HepG2 (cell line): ENCODE data around the gene AJM1. TPM values are rescaled to one million over a fixed set of nuclear protein-coding genes. Genes with fewer than 3 reads are reported as not detected.

Source experiments
- ATAC-seq: fragments of 200-7000 bp; cut with Tn5 transposase; 3 replicates; pipeline ENCODE4 v1.9.1; 2020; ENCODE audit warnings: mild to moderate bottlenecking, moderate library complexity
- BruUV-seq: library from RNA; stranded (reverse); fragments of 400-500 nt; replicated peaks from 2 replicates; lab custom pipeline; 2021; lab: Mats Ljungman, UMichigan
- CTCF ChIA-PET: fragments of 300-600 bp; formaldehyde crosslinking; extraction: SDS; loops from one replicate; lab custom pipeline; 2021; ENCODE audit warnings: low total read pairs, inconsistent platforms, low intra/inter-chr PET ratio; lab: Yijun Ruan, JAX
- POLR2A ChIA-PET: fragments of 350-600 bp; sonication (Branson Sonifier 250); formaldehyde crosslinking; loops from one replicate; lab custom pipeline; 2020; ENCODE audit warnings: antibody characterized with exemption, inconsistent platforms; lab: Yijun Ruan, JAX
- DNase-seq: peaks from one replicate; pipeline ENCODE4 v3.0.0-alpha.2; 2015; ENCODE audit warnings: low spot score
- FAIRE-seq: peaks from 3 replicates; lab custom pipeline; 2011; peaks lifted over from hg19 to GRCh38; lab: Jason Lieb, UNC
- H2AFZ ChIP-seq: one replicate; pipeline ENCODE4 v1.6.1; 2011; ENCODE audit warnings: low read length, inconsistent platforms
- H3K27ac ChIP-seq: fragments of 300-600 bp; 3 replicates; pipeline ENCODE4 v1.8.0; 2011; ENCODE audit warnings: mixed run types, mild to moderate bottlenecking, mixed read lengths, low read length, inconsistent platforms; ENCODE audit not compliant: insufficient read depth; ENCODE audit errors: extremely low read length
- H3K27me3 ChIP-seq, 2 experiments: fragments of 200-600 bp in 1 of 2; 2 replicates in 1 of 2; 3 replicates in 1 of 2; pipeline versions ENCODE4 v1.6.0 to v1.8.0; 2011; ENCODE audit warnings: low read length in 2 of 2, mild to moderate bottlenecking in 2 of 2, moderate library complexity in 2 of 2, inconsistent platforms in 1 of 2; ENCODE audit not compliant: insufficient read depth in 2 of 2, control insufficient read depth in 1 of 2
- H3K36me3 ChIP-seq, 2 experiments: fragments of 200-600 bp in 1 of 2; replicated peaks in 1 of 2; 2 replicates in 1 of 2; 3 replicates in 1 of 2; pipeline versions ENCODE4 v1.5.1 to v1.8.0; 2011; ENCODE audit warnings: low read length in 2 of 2, inconsistent platforms in 1 of 2; ENCODE audit not compliant: insufficient read depth in 2 of 2, control insufficient read depth in 1 of 2
- H3K4me1 ChIP-seq: 2 replicates; pipeline ENCODE4 v1.5.1; 2012; ENCODE audit warnings: low read length, inconsistent platforms; ENCODE audit not compliant: insufficient read depth
- H3K4me2 ChIP-seq: 2 replicates; pipeline ENCODE4 v1.6.0; 2011; ENCODE audit warnings: low read depth, low read length, inconsistent platforms
- H3K4me3 ChIP-seq, 3 experiments: fragments of 200-600 bp in 1 of 3; sonication (generic), shearing (Covaris generic) in 1 of 3; replicated peaks in 1 of 3; 2 replicates each; pipeline ENCODE4 v1.5.1; 2011 to 2016; ENCODE audit warnings: low read length in 3 of 3, inconsistent platforms in 2 of 3, low read depth in 2 of 3, mild to moderate bottlenecking in 2 of 3, control low read depth in 1 of 3, mixed read lengths in 1 of 3; ENCODE audit not compliant: insufficient read depth in 1 of 3
- H3K79me2 ChIP-seq: one replicate; pipeline ENCODE4 v1.6.1; 2011; ENCODE audit warnings: low read length, inconsistent platforms; ENCODE audit not compliant: insufficient read depth
- H3K9ac ChIP-seq: 2 replicates; pipeline ENCODE4 v1.6.0; 2011; ENCODE audit warnings: mild to moderate bottlenecking, low read depth, low read length, inconsistent platforms; ENCODE audit not compliant: insufficient read depth
- H3K9me3 ChIP-seq: 2 replicates; pipeline ENCODE4 v1.5.1; 2012; ENCODE audit warnings: mild to moderate bottlenecking, low read length
- H4K20me1 ChIP-seq: 2 replicates; pipeline ENCODE4 v1.6.0; 2011; ENCODE audit warnings: inconsistent platforms, mild to moderate bottlenecking, low read length, moderate library complexity; ENCODE audit not compliant: insufficient read depth
- MLLT10 ChIP-seq: sonication (generic); formaldehyde crosslinking; IDR thresholded peaks from 2 replicates; pipeline ENCODE4 v1.4.0; 2020; ENCODE audit warnings: missing genetic modification reagents
- NFRKB ChIP-seq: fragments of 450-650 bp; IDR thresholded peaks from 2 replicates; pipeline ENCODE4 v1.6.1; 2017
- NONO ChIP-seq, 2 experiments: fragments of 450-650 bp in 1 of 2; sonication (generic) in 1 of 2; formaldehyde crosslinking in 1 of 2; IDR thresholded peaks in 1 of 2; conservative IDR thresholded peaks in 1 of 2; 2 replicates each; pipeline versions ENCODE4 v1.6.1 to v1.8.0; 2017 to 2022; ENCODE audit warnings: mild to moderate bottlenecking in 1 of 2, missing genetic modification reagents in 1 of 2, moderate library complexity in 1 of 2
- PITX1 ChIP-seq: sonication (generic); formaldehyde crosslinking; IDR thresholded peaks from 2 replicates; pipeline ENCODE4 v1.5.1; 2020; ENCODE audit warnings: mild to moderate bottlenecking, missing genetic modification reagents
- RBFOX2 ChIP-seq: fragments of 200-400 bp; formaldehyde crosslinking; IDR thresholded peaks from 2 replicates; pipeline ENCODE4 v1.6.1; 2017; ENCODE audit warnings: low read depth, mild to moderate bottlenecking, low read length
- ZNF260 ChIP-seq: sonication (generic); formaldehyde crosslinking; IDR thresholded peaks from 2 replicates; pipeline ENCODE4 v1.4.0; 2020; ENCODE audit warnings: missing genetic modification reagents, low read depth, mild to moderate bottlenecking, borderline replicate concordance
- ZNF296 ChIP-seq: sonication (generic); formaldehyde crosslinking; conservative IDR thresholded peaks from 2 replicates; pipeline ENCODE4 v1.5.0; 2020; ENCODE audit warnings: mild to moderate bottlenecking, missing genetic modification reagents
- ZNF333 ChIP-seq: sonication (generic); formaldehyde crosslinking; IDR thresholded peaks from 2 replicates; pipeline ENCODE4 v1.4.0; 2020; ENCODE audit warnings: mild to moderate bottlenecking, missing genetic modification reagents, borderline replicate concordance
- ZNF441 ChIP-seq: sonication (generic); formaldehyde crosslinking; IDR thresholded peaks from 2 replicates; pipeline ENCODE4 v1.7.0; 2021; ENCODE audit warnings: missing genetic modification reagents, borderline replicate concordance
- ZNF589 ChIP-seq: sonication (generic); formaldehyde crosslinking; conservative IDR thresholded peaks from 2 replicates; pipeline ENCODE4 v1.8.0; 2022; ENCODE audit warnings: mild to moderate bottlenecking, moderate library complexity, missing genetic modification reagents
- WGBS: methylation state at CpG from one replicate; pipeline ENCODE4 v1.1.6; 2017; ENCODE audit warnings: low lambda C conversion rate; 5-methylcytosine and 5-hydroxymethylcytosine counted together
- in situ Hi-C: cut with HindIII; loops from 2 replicates; pipeline ENCODE4 v1.10.0; 2017; ENCODE audit warnings: low pct_unique_long_range_greater_than_20kb; ENCODE audit not compliant: extremely low pct_ligation_motif_present
- intact Hi-C: fragments of 100-400 bp; cut with micrococcal nuclease; formaldehyde crosslinking; loops from one replicate; pipeline ENCODE4 v1.10.0; 2022; ENCODE audit not compliant: unreplicated experiment
- polyA plus RNA-seq, 8 experiments: library from polyadenylated mRNA; depleted of rRNA in 3 of 8; stranded (reverse) in 7 of 8; unstranded in 1 of 8; fragments of >200 nt; fragmentation: Illumina TruSeq in 4 of 8; extraction: Trizol in 4 of 8; gene quantifications; 2 replicates each; pipeline versions ENCODE4 v1.2.1 to v1.2.3, GENCODE V29; 2011 to 2016; ENCODE audit warnings: low read depth in 4 of 8, missing spikeins in 1 of 8, mixed read lengths in 1 of 8; ENCODE audit not compliant: insufficient read depth in 1 of 8
- total RNA-seq, 5 experiments: library from RNA; depleted of rRNA; stranded (reverse); fragments of >200 nt; fragmentation: Illumina TruSeq; extraction: Trizol; gene quantifications; 2 replicates each; pipeline ENCODE4 v1.2.3, GENCODE V29; 2016; ENCODE audit warnings: low read depth in 1 of 5
- TF ChIP-seq, protein P1 (sequence below): sonication (generic); formaldehyde crosslinking; IDR thresholded peaks from 2 replicates; pipeline ENCODE4 v1.8.1; 2022; ENCODE audit warnings: low read depth, mild to moderate bottlenecking, missing genetic modification reagents
- TF ChIP-seq, protein P2 (sequence below): sonication (generic); formaldehyde crosslinking; IDR thresholded peaks from 2 replicates; pipeline ENCODE4 v1.4.0; 2020; ENCODE audit warnings: missing genetic modification reagents
- TF ChIP-seq, protein P3 (sequence below): IDR thresholded peaks from 2 replicates; pipeline ENCODE4 v1.6.1; 2016
- TF ChIP-seq, protein P4 (sequence below): sonication (generic); formaldehyde crosslinking; IDR thresholded peaks from 2 replicates; pipeline ENCODE4 v1.5.0; 2020; ENCODE audit warnings: mild to moderate bottlenecking, missing genetic modification reagents

AJM1 gene
- total and polyA plus RNA-seq, 2 of the 13 experiments (the other 11 are each of a cell fraction or from before 2014, with no cell fraction given) = 1.1 to 1.2 TPM

DNA sequence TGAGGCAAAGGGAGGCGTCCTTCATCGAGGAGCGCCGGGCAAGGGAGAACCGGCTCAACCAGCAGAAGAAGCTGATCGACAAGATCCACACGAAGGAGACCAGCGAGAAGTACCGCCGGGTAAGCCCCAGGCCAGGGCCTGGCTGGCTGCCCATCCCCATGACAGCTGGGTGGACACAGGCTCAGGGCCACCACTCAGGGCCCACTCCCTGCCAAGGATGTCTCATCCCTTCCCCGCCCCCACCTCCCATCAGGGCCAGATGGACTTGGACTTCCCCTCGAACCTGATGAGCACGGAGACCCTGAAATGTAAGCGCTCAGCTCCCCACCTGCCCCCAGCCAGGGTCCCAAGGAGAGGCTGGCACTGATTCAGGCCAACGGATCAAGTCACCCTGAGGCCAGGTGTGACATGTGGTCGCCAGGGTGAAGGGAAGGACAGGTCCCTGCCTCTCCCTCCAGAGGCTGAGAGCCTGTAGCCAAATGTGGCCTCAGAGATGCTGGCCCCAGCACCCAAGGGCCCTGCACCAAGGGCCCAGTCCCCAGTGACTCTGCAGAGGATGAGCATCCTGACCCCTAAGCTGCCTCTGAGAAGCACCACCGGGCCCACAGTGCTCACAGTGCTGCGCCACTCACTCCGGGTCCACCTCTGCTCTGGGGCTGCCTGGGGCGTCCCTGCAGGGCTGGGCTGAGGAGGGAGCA, 37.6 kb upstream of the AJM1 start:
- Histone ChIP-seq H3K4me1 (peaks cover 60% of the 10 kb centered on the region), H3K27ac (no peak overlapping the region), H3K9me3 (no peaks in the 10 kb centered on the region), H3K36me3 (peaks cover 0 to 2% of the 10 kb centered on the region in 2 experiments; a peak in 3 of 5 replicates), H3K79me2 (peaks cover 52% of the 10 kb centered on the region), H4K20me1 (no peaks in the 10 kb centered on the region; the same call in none of the 2 replicates), H3K27me3 (no peaks in the 10 kb centered on the region), H3K4me3 (no peak overlapping the region; a peak in 1 of 6 replicates), H2AFZ (no peak overlapping the region), H3K4me2 (no peak overlapping the region; the same call in 1 of the 2 replicates), H3K9ac (no peak overlapping the region)
- ChIA-PET CTCF (no interaction called here), POLR2A (no interaction called here)
- WGBS = 95% methylated on average over 12 of the region's 20 CpGs
- no TSS peak for BruUV-seq
- ATAC-seq (no peak), FAIRE-seq (no peak), DNase-seq (no peak)
- in situ Hi-C loops = no loop called here
- intact Hi-C loops = no loop called here
- TF ChIP-seq PITX1 (CRISPR knock-in tag) (no peak), NFRKB (no peak), RBFOX2 (peak; percentile 71), ZNF589 (CRISPR knock-in tag) (peak; percentile 71; the same call in 1 of the 2 replicates), NONO (IDR thresholded peaks at IDR 0.05) (no peak), NONO (CRISPR knock-in tag; conservative IDR thresholded peaks at IDR 0.05) (peak; percentile 45; the same call in 1 of the 2 replicates), ZNF333 (peak; percentile 61; the same call in 1 of the 2 replicates), ZNF296 (CRISPR knock-in tag) (0 out of 2 replicates have a peak, but pooled peaks have one; percentile 51), ZNF260 (no peak), ZNF441 (CRISPR knock-in tag) (no peak), MLLT10 (CRISPR knock-in tag) (no peak)
- TF ChIP-seq, protein P1, sequence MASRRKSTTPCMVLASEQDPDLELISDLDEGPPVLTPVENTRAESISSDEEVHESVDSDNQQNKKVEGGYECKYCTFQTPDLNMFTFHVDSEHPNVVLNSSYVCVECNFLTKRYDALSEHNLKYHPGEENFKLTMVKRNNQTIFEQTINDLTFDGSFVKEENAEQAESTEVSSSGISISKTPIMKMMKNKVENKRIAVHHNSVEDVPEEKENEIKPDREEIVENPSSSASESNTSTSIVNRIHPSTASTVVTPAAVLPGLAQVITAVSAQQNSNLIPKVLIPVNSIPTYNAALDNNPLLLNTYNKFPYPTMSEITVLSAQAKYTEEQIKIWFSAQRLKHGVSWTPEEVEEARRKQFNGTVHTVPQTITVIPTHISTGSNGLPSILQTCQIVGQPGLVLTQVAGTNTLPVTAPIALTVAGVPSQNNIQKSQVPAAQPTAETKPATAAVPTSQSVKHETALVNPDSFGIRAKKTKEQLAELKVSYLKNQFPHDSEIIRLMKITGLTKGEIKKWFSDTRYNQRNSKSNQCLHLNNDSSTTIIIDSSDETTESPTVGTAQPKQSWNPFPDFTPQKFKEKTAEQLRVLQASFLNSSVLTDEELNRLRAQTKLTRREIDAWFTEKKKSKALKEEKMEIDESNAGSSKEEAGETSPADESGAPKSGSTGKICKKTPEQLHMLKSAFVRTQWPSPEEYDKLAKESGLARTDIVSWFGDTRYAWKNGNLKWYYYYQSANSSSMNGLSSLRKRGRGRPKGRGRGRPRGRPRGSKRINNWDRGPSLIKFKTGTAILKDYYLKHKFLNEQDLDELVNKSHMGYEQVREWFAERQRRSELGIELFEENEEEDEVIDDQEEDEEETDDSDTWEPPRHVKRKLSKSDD (CRISPR knock-in tag) = no peak
- TF ChIP-seq, protein P2, sequence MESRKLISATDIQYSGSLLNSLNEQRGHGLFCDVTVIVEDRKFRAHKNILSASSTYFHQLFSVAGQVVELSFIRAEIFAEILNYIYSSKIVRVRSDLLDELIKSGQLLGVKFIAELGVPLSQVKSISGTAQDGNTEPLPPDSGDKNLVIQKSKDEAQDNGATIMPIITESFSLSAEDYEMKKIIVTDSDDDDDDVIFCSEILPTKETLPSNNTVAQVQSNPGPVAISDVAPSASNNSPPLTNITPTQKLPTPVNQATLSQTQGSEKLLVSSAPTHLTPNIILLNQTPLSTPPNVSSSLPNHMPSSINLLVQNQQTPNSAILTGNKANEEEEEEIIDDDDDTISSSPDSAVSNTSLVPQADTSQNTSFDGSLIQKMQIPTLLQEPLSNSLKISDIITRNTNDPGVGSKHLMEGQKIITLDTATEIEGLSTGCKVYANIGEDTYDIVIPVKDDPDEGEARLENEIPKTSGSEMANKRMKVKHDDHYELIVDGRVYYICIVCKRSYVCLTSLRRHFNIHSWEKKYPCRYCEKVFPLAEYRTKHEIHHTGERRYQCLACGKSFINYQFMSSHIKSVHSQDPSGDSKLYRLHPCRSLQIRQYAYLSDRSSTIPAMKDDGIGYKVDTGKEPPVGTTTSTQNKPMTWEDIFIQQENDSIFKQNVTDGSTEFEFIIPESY = peak; percentile 24; the same call in 1 of the 2 replicates
- TF ChIP-seq, protein P3, sequence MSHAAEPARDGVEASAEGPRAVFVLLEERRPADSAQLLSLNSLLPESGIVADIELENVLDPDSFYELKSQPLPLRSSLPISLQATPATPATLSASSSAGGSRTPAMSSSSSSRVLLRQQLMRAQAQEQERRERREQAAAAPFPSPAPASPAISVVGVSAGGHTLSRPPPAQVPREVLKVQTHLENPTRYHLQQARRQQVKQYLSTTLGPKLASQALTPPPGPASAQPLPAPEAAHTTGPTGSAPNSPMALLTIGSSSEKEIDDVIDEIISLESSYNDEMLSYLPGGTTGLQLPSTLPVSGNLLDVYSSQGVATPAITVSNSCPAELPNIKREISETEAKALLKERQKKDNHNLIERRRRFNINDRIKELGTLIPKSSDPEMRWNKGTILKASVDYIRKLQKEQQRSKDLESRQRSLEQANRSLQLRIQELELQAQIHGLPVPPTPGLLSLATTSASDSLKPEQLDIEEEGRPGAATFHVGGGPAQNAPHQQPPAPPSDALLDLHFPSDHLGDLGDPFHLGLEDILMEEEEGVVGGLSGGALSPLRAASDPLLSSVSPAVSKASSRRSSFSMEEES (CRISPR knock-in tag) = no peak
- TF ChIP-seq, protein P4, sequence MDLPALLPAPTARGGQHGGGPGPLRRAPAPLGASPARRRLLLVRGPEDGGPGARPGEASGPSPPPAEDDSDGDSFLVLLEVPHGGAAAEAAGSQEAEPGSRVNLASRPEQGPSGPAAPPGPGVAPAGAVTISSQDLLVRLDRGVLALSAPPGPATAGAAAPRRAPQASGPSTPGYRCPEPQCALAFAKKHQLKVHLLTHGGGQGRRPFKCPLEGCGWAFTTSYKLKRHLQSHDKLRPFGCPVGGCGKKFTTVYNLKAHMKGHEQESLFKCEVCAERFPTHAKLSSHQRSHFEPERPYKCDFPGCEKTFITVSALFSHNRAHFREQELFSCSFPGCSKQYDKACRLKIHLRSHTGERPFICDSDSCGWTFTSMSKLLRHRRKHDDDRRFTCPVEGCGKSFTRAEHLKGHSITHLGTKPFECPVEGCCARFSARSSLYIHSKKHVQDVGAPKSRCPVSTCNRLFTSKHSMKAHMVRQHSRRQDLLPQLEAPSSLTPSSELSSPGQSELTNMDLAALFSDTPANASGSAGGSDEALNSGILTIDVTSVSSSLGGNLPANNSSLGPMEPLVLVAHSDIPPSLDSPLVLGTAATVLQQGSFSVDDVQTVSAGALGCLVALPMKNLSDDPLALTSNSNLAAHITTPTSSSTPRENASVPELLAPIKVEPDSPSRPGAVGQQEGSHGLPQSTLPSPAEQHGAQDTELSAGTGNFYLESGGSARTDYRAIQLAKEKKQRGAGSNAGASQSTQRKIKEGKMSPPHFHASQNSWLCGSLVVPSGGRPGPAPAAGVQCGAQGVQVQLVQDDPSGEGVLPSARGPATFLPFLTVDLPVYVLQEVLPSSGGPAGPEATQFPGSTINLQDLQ (CRISPR knock-in tag) = no peak
